Central memory CD4-positive, alpha-beta T cell (primary cell): Measurements from ENCODE around the gene AGAP5.

Experiments
- DNase-seq: peaks from one replicate; pipeline ENCODE4 v3.0.0; 2022

The AGAP5 gene

DNA sequence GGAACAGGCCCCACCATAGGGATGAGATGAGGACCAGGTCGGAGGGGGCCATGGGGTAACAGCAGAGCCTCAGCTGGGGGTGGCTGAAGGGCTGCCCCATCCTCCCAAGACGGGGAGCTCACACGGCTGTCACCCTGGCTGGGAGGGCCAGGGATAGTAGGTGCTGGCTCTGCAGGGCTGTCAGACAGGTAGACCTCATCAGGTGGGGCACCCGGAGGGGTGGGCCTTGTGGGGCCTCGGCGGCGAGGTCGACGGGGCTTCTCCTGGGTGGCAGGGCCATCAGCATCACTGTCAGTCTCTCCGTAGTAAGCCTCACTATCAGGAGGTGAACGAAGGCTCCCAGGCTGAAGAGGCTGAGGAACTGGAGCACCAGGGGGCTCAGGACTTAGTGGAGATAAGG is 44.7 kb downstream of the AGAP5 start:
- DNase-seq, result no peak

DNA sequence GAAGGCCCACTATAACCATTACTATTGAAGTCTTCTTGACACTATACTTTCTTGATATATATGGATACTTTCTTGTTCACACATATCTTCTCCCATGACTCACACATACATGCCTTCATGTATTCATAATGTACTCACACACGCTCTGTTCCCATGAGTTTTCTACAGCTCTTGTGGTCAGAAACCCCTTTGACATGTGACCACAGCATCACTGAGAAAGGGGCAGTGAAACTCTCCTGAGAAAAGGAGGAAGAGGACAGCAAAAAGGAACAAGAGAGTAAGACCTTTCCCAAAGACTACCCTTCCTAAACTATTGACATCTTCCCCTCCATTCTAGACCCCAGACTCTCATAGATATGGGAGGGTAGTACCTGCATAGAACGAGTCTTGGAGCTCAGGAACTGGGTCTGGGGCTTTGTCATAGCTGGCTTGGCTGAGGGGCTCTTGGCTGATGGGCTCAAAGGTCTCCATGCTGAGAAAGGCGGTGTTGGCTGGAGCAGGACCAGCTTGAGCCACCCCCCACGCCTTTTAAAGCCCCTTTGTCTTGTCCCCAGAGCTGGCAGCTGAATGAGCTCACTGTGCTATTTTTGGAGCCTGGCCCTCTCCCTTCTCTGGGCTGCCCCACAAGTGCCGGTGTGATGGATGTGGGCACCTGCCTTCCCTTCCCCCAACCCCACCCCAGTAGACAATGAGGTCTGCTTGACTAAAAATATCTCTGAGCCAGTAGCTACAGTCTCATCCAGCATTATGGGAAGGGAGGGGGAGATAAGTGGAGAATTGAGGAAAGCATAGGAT is 47.2 kb downstream of the AGAP5 start:
- no peak for DNase-seq

DNA sequence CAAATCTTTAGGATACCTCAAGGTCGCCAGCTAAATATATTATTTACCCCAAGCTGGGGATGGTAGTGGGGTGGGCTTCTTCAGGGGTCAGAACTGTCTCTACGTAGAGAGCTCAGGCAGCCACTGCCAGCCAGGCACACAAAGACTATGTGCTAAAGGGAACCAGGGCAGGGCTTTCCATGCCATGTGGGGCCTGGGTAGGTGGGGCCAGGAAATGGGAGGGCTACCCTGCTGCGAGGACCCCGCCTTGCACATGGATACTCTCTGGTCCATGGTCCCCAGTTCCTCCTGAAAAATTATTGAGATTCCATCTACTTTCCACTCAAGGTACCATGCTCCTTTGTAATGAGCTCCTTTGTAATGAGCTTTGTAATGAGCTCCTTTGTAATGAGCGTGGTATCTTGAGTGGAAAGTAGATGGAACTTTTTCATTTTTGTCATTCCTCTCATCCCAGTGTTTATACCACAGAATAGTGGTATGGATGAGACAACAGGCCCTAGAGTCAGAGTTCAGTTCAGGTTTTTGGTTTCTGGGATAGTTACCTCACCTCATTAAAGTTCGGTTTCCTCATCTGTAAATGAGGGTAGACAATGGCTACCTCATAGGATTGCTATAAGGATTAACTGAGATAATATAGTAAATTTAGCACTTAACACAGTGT is 47.9 kb downstream of the AGAP5 start:
- no peak for DNase-seq

DNA sequence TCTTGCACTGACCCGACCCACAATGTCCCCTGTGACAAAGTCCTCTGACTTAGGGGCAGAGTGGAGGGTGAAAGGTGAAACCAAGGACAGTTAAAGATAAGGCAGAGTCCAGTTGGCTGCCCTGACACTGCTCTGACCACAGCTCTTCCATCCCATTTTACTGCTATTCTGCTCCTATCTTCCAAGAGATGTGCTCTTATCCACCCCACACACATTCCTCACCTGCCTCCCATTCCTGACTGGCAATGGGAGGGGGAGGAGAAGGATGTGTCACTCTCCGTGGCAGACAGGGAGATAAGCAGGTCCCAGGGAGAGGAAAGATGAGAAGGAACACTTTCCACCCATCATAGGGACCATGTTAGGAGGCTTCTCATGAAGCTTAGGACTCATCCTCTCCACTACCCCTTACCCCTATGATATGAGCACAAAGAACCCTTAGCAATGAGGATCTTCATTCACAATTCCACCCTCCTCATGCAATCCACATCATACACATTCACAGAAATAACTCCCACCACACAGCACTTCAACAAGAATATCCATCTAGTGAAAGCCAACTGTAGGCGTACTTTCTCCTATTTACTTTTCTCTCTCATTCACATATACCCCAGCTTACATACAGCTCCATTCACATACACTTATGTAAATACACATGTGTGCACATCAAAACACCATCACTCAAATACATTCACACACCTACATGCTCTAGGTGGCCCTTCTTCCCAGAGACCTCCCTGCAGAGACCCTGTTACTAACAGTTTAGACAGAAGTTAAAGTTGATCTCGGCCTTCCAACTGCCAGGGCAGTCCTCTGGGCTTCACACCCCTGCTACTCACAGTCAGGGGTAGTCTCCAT is 48.7 kb downstream of the AGAP5 start:
- DNase-seq, result no peak

DNA sequence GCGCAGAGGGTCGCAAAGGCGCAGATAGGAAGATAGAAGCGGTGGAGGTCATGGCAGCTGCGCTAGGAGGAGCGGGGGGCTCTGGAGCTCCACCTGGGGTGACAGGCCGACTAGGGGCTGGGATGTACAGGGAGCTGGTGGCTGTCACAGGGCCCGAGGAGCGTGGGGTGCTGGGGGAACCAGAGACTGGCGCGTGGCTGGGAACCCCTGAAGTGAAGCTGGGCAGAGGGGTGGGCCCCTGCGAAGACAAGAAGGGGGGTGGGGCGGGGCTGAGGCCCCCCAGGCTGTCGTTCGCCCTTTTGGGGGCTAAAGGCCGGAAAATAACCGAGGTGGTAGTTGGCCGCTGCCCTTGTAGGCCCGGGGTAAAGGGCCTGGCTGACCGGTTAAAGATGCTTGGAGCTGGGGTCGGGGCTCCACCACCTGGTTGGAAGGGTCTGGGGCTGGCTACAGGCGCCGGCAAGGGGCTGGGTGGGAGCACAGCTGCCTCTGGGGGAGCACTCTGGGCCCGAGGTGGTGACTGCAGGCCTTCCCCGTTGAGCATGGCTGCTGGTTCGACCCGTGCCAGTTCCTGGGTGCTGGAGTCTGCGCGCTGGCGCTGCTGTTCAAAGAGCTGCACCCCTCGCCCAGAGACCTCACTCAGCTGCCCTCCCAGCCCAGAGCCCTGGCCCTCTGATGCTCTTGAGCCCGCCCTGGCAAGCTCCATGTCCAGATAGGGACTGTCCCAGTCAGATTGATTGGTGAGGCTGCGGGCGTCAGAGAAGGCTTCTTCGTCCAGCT is 49.8 kb downstream of the AGAP5 start:
- DNase-seq, result no peak

DNA sequence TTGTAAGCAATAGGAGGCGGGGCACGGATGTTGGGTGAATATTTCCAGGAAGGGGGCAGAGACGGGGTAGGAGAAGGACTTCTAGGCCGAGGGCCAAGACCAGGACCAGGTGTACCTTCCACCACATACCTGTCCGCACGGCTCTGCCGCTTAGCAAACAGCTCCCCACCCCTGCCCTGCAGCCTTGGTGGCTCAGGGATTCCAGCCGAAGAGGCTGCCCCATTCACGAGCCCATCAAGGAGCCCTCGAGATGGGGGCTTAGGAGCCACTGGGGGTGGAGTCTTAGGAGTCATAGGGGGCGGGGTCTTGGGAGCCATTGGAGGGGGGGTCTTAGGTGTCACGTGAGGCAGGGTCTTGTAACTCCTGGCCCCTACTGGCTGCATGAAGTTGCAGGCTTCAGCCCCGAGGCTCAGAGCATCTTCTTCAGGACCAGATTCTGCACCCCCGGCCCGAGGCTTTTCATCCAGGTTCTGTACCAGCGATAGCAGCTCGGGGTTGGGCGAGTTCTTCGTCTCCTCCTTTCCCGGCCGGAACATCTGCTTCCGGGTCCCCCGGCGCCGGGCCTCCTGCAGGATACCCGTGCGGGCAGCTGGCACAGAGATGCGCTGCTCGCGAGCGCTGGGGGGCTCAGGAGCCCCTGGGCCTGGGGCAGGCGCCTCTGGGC is 50.6 kb downstream of the AGAP5 start:
- no peak for DNase-seq

DNA sequence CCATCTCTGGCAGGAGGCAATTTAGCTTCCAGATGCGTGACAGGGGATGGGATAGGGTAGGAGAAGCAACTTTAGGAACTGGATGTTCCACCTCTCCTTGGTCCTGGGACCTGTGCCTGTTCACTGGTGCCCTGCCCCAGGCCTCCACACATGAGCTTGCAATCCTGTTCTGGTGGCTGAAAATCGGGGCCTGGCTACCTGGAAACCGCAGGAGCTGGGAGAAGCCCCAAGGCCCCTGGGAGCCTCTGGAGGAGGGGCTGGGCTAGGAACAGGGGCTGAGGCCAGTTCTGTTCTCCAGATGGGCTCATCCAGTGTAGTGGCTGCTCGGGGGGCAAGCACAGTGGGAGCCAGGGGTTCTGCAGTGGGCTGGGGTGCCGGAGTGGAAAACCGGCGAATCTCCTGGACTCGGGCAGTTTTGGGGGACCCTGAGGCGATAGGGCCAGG is 51.3 kb downstream of the AGAP5 start:
- no peak for DNase-seq

DNA sequence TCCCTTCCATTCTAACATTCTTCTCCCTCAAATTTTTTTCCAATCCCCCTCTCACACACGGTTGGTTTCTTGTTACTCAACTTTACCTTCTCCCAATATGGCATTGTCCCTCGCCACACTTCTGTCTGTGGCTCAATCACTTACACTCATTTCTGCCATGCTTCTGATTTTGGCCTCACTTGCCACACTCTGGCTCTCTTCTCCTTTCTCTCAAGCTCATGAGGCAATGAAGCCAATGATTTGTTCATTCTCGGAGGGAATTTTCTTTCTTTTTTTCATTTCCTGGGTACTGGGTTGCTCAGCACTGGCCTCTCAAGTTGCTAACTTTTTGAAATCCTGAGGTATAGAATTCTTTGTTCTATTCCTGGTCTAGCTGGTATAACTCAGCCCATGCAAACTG is 52.7 kb downstream of the AGAP5 start:
- no peak for DNase-seq

DNA sequence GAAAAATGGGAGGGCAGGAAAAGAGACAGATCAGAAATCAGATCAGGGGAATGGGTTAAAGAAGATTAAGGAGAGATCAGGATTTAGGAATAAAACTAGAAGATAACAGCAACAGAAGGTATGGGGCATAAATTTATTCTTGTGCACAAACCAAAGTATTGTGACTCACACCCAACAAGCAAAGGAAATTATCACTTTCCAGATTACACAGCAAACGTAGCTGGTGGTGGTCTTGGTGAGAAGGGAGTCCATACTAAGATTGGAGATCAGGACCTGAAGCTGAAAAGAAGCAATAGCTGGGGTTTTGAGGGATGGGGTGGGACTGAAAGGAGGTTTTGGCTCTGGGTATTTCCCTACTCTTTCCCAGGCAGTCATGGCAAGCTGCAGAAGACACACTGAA is 53.1 kb downstream of the AGAP5 start:
- no peak for DNase-seq

DNA sequence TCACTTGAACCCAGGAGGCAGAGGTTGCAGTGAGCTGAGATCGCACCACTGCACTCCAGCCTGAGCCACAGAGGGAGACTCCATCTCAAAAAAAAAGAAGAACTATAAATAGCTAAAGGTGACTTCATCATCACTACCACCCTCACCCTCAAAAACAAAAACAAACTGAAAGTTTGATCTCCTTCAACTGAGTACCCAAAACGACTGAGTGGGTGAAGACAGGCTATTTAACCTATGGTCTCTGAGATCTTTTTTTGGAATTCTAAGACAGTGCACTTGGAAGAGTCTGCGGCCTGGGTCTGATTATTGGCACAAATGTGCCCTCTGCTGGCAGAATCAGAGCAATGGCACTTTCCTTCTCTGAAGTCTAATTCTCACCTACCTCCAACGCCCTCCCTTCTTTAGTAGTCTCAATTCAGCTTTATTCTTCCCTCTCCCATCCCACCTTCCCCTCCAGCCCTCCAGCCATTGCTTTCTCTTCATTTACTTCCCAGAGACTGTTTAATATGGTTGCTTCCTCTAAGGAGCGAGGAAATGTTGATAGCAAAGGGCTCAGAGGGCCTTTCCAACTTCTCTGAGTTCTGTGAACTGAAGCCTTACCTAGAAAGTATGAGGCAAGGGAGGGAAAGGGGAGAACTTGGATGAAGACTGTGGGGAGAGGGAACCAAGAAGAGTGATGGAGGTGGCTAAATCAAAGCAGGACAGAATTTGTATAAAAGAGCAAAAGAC is 53.7 kb downstream of the AGAP5 start:
- peak; percentile 56 for DNase-seq

DNA sequence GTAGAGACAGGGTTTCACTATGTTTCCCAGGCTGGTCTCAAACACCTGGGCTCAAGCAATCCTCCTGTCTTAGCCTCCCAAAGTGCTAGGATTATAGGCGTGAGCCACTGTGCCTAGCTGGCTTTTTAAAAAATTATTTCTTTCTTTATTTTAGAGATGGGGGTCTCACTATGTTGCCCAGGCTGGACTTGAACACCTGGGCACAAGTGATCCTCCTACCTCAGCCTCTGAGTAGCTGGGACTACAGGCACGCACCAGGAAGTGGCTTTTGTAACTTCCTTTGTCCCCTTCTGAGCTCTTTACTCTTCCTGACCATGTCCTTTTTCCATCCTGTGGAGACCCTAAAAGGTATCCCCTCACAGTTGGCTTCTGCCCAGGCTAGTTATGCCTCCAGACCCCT is 54.5 kb downstream of the AGAP5 start:
- no peak for DNase-seq

DNA sequence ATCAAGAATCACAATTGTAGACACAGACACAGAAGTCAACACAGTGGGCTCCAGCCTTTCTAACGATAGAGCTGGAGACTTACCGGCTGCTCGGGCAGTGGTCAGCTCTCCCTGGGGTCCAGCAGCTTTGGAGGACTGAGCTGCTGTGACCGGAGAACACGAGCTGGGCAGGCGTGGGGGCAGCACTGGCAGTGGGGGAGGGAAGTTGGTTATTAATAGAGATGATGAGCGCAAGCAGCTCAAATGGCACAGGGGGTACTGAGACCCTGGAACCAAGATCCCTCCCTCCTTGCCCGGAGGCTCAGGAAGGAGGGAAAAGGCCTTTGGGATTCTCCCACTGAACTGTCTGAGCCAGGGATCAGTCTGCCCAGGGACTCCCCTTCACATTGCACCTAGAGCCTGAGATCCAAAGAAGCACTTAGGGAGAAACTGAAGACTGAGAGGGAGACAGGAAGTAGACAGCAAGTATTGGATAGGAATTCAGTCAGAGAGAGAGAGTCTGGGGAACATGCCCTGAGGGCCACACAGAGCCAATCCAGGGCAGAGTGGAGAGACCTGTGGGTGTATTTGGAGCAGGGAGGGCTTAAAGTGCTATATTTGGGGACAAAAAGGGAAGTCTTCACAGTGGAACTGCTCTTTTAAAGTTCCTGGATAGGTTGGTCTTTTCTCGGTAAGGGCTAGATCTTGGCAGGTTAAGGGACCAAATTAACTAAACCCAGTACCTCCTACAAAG is 56.4 kb downstream of the AGAP5 start, which contains the start of gene MYOZ1:
MYOZ1 (minus strand) TSS at position 147 of the 733 bp plus-strand sequence. CDS start 1,457 bp downstream, outside the sequence.
- DNase-seq, result no peak

DNA sequence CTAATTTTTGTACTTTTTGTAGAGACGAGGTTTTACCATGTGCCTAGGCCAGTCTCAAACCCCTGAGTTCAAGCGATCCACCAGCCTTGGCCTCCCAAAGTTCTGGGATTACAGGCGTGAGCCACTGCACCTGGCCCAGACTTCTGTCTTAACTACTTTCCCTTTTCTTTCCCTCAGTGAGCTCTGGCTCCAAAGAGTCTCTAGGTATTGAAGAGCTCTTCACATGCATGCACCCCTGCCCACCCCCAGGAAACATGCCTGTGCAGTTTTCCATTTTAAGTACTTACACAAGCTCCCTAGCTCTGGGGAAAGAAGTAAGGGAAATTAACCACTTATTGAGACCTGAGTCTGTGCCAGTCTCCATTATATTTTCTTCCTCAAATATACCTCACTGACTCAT is 58.6 kb downstream of the AGAP5 start:
- DNase-seq, result no peak

DNA sequence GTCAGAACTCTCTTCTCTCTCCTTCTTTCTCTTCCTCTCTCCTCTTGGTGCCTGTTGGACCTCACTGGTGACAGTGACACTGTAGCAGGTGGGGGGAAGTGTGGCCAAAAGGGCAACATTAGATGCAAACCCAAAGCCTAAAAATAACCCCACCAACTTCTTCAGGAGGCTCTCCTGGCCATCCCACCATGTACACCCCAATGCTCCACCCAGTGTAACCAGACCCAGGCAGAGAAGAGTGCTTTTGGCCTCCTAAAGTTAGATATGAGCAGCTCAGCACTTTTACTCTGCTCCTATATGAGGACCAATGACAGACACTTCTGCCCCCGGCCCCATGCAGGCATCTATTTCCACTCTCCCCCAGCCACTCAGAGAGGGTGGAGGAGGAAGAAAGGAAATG is 62.1 kb downstream of the AGAP5 start:
- DNase-seq, result no peak

DNA sequence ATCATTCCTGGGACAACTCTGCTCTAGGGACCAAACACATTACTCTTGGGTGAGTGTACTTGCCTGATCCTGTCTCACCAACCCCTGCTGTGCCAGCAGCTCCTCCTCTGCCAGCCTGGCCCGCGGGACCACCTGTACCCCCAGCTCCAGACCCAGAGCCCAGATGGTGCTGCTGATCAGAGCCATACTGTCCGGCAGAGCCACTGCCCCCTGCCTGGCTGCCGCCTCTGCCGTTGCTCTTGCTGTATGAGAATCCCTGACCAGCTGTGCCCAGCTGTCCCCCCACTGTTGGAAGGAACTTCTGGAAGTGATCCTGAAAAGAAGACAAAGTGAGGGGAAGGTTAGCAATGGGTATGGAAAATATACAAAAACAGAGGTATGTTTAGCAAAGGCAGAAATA is 63.5 kb downstream of the AGAP5 start:
- DNase-seq, result no peak

DNA sequence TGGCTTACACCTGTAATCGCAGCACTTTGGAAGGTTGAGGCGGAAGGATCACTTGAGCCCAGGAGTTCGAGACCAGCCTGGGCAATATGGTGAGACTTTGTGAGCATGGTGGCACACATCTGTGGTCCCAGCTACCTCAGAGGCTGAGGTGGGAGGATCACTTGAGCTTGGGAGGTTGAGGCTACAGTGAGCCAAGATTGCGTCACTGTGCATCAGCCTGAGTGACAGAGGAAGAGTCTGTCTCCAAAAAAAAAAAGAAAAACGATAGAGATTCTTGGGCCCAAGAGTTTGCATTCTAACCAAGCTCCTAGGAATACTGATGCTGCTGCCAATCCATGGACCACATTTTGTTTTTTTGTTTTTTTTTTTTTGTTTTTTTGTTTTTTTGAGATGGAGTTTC is 68.7 kb downstream of the AGAP5 start:
- DNase-seq, result no peak

DNA sequence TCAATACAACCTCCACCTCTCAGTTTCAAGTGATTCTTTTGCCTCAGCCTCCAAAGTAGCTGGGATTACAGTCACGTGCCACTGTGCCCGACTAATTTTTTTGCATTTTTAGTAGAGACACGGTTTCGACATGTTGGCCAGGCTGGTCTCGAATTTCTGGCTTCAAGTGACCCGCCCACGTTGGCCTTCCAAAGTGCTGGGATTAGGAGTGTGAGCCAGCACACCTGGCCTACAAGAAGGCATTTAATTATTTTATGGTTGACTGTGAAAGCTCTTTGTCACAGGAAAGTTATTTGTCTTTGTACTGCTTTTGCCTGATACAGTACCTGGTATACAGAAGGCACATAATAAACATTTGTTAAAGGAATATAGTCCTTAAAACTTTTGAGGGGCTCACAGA is 69.5 kb downstream of the AGAP5 start:
- DNase-seq, result no peak

DNA sequence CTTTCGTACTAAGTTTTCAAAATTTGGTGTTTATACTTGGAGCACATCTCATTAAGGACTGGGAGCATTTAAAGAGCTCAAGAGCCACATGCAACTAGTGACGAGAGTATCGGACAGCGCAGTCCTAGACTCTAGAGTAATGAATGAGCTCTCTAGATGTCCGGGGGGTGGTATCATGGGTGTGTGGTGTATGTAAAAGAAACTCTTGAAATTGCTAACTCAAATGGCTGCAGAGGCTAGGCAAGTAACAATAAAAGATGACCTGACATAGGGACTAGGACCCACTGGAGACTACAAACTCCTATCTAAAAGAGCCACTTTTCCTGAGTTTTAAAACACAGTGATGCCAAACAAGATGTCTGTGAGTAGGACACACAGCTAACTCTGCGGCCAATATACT is 70.6 kb downstream of the AGAP5 start:
- DNase-seq, result no peak

DNA sequence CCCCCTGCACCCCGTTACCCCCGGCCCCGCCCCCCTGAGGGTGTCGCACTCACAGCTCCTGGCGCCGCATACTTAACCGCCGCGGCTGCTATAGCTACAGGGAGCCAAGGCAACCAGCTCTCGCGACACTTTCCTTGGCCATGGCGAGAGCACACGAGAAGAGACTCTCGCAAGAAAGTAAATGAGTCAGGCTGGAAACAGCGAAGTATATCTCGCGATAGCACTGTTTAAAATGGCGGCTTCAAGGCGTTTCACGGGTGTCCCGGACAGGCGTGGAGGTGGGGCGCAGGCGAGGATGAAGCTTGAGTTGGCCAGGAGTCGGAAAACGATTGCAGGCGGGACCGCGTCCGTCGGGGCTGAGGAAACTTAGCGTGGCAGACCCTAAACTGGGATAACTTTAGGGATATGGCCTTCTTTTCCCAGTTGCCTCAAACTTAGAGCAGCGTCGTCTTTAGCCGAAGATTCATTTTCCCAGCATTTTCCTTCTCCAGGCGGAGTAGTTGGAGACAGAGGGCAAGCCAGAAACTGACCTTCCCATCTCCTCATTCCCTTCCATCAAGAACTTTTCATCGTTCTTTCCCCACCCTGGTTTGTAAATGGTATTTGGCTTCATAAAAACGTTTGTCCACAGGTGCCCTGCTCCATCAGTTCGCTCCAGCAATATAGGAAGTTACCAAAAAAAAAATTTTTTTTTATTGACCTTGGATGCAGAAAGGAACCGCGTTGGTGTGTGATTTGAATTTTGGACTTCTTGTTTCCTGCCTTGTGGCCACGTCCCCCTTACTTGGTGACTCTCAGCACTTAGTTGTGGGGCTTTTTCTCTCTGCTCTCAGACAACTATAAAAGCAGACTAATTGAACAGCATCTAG is 71.8 kb downstream of the AGAP5 start:
- peak; percentile 93 for DNase-seq
